ENCODE measurements around the gene MRPS33.
"Not testable (repeated sequence)": the region's sequence is repeated elsewhere in the genome, so short reads cannot be mapped to it uniquely, and the experiment has no call there.

MRPS33 gene
- total RNA-seq: 16.2 to 27.0 (median 21.2) reads per million in 4 experiments

DNA sequence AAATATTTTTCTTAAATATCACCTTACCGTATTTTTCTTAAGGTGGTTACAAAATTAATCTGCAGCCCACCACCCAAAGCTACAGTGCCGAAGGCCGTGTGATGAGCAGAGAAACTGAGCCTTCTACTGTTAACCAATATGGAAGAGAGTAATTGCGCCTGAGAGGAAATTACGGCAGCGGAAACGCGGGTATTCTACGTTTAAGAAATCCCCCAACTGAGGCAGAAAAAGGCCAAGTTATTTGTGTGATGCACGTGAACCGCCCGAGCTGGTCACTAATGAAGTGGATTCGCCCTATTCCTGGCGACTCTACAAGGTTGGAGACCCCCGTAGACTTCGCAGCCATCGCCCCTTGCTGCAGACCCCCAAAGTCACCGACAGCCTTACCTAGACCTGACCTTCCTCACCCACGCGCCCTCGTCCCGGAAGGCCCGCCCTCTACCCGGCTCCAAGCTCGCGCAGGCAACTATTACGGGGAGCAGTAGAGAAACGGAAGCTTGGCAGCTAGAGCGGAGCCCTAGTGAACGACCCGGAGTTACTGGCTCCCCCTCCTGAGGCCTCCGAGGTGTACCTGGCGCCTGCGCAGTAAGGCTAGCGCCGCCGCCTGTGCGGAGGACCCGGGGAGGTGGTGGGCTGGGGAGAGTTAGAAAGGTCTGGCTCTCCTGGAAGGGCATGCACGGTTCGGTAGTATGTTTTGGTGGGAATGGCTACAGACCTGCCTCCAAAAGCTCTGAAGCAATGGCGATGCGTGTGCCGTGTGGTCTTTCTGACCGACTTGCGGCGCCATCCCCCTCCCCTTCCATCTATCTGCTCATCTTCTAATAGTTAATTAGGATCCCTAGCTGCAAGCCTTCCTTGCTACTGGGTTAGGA, at the start of gene MRPS33:
Gene MRPS33, minus strand, starts transcription at position 429 of the 872 bp plus-strand sequence. CDS start 4,319 bp downstream, outside the sequence.
- peak; percentile 89 for DNase-seq

DNA sequence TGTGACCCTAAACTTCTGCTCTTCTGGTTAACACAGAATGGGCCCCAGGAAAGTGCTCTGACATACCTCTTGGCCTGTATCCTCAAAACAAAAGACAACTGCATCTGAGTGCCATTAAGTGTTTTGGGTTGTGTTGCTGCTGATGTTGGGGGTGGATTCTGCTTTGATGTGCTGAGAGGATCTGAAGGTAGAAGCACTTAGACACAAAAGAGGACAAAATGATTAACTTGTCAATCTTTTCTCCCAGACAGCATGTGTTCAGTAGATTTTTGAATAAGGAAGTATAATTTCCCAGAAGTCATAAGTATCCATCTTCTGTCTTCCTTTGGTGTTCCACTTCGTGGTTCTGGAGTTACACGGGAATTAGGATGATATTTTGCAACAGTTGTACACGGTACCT, 43.0 kb upstream of the MRPS33 start:
- no peak for DNase-seq

DNA sequence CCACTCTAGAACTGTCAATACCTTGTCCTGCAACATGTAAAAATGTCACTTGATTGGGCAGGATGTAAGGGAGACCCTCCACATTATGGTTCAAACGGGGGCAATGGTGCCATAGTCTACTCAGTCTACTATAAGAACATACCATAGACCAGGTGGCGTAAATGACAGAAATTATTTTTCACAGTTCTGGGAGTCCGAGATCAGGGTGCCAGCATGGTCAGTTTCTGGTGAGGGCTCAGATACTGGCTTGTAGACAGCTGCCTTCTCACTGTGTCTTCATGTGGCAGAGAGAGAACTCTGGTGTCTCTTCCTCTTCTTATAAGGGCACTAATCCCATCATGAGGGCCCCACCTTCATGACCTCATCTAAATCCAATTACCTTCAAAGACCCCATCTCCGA, 40.4 kb upstream of the MRPS33 start:
- DNase-seq: no peak

DNA sequence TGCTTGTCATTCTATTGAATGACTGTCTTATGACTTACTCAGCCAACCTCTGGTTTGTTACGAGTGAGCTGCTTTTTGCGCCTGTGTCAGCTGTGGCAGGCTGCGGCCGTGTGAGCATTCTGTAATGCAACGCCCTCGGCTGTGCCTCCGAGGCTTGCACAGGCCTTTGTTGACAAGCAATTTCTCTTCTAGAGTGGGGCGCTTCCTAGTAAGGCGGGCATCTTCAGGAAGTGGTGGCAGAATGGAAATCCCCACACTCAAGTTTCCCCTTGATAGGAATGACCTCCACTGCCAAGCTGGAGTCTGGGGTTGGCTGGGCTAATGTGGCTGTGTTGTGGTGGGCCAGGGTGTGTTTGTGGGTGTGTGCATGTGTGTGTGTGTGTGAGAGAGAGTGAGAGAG, 38.9 kb upstream of the MRPS33 start:
- no peak for DNase-seq

DNA sequence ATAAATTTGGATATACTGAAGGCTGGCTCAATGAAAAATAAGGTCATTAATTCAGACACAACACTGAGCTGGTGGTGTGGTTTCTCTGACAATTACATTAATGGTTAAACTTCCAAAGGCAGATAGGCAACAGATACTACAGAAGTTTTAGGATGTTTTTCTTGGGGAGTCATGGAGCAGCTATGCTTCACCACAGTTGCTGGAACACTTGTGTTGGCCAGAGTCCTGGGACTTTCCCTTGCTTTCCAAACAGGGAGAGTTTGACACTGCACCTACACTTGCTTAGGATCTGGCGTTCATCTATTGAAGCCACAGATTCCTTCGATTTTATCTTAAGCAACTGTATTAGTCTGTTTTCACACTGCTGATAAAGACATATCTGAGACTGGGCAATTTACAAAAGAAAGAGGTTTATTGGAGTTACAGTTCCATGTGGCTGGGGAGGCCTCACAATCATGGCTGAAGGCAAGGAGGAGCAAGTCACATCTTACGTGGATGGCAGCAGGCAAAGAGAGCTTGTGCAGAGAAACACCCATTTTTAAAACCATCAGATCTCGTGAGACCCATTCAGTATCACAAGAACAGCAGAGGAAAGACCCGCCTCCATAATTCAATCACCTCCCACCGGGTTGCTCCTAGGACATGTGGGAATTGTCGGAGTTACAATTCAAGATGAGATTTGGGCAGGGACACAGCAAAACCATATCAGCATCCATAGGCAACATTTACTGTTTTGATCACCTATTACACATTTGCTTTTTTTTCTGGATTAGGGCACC, 31.3 kb upstream of the MRPS33 start:
- no peak for DNase-seq

DNA sequence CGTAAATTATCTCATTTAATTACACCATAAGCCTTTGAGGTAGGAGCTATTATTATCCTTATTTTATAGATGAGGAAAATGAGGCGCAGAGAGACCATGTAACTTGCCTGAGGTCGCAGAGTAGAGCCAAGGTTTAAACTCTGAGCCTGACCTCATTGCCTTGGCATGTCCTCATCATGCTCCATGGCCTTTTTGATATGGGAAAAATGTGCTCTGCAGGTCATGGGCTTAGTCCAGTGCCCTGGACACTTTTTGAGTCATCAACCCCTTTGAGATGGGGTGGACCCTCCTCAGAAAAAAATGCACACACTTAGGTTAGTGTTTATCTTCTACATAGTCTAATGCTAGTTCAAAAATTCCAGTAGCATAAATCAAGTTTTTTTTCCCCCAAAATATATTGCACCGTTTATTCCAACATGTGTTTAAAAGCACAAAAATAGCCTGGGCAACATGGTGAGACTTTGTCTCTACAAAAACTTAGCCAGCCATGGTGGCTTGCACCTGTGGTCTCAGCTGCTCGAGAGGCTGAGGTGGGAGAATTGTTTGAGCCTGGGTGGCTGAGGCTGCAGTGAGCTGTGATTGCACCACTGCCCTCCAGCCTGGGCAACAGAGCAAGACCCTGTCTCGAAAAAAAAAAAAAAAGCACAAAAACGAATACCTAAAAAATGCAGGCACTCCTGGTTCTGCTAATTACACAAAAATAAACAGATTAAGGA, 30.5 kb upstream of the MRPS33 start:
- DNase-seq: no peak

DNA sequence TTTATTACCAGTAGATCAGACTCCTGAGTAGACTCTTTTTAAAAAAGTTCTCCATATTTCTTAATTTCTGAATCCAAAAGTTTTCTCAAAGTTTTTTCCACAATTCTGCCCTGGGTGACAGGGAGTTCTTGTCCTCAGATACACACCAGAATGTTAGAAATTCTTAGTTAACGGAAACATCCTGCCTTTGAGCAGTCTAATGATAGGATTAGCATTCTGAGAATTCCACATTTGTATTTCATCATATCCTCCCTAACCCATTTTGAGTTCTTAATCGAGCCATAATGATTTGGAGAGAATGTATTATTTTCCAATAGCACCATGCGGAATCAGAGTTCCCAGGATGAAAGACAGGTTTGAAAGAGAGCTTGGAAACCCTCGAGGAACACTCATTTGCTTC, 28.9 kb upstream of the MRPS33 start:
- DNase-seq: no peak

DNA sequence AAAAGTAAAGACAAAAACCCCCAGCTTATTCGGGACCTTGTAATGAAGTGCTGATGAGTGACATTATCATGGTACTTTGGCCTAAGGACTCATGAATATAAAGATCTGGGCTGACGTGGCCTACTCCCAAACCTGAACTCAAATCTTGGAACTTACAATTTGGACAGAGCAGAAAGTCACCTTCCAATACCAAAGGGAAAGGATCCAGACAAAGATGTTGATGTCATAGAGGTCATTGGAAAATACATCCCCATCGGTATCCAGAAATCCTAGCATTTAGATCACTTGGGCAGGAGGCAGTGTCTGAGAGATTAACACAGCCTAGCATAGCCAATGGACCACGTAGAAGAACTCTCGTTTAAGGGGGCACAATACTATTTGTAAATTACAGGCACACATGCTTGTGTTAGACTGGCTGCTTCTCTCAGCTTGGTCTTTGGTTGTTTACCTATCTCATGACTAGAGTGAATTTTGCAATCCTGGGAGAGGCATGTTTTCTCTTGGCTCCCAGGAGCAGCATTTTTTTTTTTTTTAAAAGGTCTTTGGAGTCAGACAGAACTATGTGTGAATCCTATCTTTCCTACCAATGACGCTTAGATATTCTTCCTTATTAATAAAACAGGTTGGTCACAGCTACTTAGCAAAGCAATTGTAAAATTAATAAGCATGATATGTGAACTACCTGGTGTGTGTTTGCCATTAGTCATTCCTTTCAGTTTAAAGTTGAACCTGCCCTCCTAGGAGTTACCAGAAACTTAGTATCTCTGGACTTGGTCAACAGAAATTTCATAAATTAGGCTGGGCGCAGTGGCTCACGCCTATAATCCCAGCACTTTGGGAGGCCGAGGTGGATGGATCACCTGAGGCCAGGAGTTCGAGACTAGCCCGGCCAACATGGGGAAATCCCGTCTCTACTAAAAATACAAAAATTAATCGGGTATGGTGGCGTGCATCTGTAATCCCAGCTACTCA, 27.8 kb upstream of the MRPS33 start:
- DNase-seq: no peak

DNA sequence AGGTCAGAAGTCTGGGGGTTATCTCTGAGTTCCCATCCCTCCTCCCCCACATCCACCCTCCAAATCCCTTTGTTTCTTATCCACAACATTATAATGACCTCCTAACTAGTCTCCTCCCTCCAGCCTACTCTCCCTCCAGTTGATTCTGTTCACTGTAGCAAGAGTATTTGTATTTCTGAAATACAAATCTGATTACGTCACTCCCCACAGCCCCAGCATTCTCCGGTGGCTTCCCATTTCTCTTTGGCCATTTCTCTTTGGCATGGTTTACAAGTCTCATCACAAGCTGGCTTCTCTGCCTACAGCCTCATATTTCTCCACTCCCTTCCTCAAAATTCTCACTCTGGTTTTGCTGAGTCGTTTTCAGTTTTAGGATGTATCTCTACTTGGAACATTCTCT, 24.6 kb upstream of the MRPS33 start:
- no peak for DNase-seq

DNA sequence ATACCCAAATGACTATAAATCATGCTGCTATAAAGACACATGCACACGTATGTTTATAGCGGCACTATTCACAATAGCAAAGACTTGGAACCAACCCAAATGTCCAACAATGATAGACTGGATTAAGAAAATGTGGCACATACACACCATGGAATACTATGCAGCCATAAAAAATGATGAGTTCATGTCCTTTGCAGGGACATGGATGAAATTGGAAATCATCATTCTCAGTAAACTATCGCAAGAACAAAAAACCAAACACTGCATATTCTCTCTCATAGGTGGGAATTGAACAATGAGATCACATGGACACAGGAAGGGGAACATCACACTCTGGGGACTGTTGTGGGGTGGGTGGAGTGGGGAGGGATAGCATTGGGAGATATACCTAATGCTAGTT, 23.3 kb upstream of the MRPS33 start:
- not testable (repeated sequence) for DNase-seq

DNA sequence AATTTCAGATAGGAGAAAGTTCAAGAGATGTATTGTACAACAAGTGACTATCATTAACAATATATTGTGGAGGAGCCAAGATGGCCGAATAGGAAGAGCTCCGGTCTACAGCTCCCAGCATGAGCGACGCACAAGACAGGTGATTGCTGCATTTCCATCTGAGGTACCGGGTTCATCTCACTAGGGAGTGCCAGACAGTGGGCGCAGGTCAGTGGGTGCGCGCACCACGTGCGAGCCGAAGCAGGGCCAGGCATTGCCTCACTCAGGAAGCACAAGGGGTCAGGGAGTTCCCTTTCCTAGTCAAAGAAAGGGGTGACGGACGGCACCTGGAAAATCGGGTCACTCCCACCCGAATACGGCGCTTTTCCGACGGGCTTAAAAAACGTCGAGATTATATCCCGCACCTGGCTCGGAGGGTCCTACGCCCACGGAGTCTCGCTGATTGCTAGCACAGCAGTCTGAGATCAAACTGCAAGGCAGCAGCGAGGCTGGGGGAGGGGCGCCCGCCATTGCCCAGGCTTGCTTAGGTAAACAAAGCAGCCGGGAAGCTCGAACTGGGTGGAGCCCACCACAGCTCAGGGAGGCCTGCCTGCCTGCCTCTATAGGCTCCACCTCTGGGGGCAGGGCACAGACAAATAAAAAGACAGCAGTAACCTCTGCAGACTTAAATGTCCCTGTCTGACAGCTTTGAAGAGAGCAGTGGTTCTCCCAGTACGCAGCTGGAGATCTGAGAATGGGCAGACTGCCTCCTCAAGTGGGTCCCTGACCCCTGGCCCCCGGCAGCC, 18.0 kb upstream of the MRPS33 start:
- not testable (repeated sequence) for DNase-seq

DNA sequence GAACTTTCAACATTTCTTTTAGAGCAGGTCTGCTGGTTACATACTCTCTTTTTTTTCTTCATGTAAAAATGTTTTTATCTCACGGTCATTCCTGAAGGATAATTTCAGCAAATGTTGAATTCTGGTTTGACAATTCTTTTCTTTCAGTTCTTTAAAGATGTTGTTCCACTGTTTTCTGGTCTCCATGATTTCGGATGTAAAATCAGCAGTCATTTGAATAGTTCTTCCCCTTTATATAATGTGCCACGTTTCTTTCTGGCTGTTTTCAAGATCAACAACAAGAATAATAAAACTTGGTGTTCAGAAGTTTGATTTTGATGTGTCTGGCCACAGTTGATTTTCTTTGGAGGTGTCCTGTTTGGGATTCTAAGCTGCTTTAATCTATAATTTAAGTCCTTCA, 14.0 kb upstream of the MRPS33 start:
- DNase-seq: no peak

DNA sequence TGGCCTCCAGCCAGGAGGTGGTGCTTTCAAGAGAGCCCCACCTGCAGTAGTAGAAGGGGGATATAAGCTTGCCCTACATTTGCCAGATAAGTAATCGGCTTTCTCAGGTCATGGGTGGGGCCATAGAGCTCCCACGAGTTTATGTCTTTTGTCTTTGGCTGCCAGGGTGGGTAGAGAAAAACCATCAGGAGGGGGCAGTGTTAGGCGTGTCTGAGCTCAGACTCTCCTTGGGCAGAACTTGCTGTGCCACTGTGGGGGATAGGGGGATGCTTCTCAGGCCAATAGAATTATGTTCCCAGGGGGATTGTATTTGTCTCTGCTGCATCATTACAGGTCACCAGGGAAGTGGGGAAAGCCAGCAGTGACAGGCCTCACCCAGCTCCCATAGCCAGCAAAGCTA, 12.3 kb upstream of the MRPS33 start:
- DNase-seq: no peak

DNA sequence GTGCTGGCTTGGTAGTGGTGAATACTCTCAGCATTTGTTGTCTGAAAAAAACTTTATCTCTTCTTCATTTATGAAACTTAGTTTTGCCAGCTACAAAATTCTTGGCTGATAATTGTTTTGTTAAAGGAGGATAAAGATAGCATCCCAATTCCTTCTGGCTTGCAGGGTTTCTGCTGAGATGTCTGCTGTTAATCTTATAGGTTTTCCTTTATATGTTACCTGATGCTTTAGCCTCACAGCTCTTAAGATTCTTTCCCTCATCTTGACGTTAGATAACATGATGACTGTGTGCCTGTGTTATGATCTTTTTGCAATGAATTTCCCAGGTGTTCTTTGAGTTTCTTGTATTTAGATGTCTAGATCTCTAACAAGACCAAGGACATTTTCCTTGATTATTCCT, 9.9 kb upstream of the MRPS33 start:
- DNase-seq: no peak

DNA sequence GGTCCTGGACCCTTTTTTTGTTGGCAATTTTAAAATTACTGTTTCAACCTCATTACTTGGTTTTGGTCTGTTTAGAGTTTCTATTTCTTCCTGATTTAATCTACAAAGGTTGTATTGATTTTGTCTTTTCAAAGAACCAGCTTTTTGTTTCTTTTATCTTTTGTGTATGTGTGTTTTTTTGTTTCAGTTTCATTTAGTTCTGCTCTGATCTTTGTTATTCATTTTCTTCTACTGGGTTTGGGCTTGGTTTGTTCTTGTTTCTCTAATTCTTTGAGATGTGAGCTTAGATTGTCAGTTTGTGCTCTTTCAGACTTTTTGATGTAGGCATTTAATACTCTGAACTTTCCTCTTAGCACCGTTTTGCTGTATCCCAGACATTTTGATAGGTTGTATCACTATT, 8.5 kb upstream of the MRPS33 start:
- DNase-seq: no peak

DNA sequence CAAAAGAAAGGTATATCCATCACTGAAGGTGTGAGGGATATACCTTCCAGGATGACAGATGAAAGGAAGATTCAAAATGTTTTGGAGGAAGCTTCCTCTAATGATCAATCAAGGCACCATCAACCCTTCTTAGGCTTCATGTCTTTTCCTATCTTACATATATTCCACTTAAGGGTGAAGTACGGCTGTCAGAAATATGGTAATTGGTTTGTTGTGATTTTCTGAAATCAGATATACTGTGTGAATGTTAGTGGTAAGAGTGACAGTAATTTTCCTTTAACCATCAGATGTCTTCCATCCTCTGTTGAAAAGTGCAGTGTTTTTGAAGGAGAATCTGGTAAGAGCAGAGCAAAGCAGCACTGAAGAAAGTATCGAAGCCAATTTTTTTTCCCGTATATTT, 2.8 kb upstream of the MRPS33 start:
- no peak for DNase-seq

DNA sequence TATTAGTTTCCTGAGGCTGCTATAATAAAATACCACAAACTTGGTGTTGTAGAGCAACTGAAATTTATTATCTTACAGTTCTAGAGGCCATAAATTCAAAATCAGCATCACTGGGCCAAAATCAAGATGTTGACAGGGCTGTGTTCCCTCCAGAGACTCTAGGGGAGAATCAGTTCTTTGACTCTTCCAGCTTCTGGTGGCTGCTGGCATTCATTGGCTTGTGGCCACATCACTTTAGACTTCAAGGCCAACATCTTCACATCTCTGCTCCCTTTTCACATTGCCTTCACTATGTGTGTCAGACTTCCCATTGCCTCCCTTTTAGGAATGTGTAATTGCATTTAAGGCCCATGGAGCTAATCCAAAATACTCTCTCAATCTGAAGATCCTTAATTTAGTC, 1.6 kb upstream of the MRPS33 start:
- no peak for DNase-seq

DNA sequence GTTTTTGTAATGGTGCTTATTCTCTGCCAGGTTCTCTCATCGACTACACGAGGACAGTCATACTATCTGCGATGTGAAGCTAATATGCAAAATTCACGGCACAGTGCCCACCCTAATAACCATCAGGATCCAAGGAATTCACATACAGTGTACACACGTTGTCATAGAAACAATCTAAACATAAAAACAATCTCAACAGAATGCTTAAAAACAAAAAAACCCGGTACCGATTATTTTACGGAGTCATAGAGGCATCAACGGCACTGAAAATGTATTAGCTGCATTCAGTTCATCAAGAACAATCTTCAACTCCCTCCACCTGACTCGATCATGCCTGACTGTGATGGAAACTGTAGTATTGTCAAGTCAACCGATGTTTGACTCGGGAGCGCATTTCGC, 628 bp downstream of the MRPS33 start:
- no peak for DNase-seq

DNA sequence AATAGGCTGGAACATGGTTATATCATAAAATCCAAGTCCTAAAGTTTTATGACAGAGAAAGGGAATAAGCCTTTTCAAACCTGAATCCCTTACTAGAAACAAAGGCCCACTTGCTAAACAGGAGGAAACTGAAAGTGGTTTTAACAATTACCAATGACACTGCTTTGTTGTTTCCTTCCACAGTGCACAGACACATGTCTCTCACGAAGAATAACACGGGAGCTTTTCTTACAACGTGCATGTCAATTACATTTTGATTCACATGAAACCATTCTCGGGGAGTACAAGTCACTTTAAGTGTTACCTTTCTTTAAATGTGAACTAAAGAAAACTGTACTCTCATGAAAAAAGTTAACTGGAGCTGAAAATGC, 1.4 kb downstream of the MRPS33 start:
- DNase-seq: no peak

DNA sequence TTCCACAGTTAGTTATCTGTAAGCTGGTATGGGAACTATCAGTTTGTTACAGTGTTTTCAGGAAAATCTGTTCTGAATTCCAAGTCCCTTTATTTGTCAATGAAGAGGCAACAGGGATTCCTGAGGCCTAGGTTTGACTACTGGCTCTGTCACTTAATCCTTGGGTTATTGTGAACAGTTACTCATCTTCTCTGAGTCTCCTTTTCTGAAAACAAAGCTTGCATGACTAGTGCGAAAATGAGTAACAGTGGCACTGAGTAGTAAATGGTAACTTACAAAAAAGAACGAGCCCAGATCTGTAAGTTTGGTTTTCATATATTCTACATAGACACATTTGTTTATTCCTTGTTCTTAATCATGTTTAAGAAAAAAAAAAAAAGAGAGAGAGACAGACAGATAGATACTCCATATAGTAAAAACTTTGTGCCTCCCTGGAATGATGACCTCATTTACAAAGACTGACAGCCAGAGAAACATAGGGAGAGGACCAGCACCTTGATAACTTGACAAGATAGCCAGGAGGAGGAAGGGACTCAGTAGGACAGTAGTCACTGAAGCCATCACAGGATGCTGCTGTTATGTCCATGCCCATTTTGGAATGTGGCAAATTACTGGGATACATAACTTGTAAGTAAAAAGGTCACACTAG, 1.9 kb downstream of the MRPS33 start:
- no peak for DNase-seq

Data from effector CD8-positive, alpha-beta T cell (primary cell).